Measurements from ENCODE around the gene LRRC9. TPM values are rescaled to one million over a fixed set of nuclear protein-coding genes. Genes with fewer than 3 reads are reported as not detected.

The LRRC9 gene
- total and polyA plus RNA-seq, 2 experiments from 2014 or later: 2.2 to 3.1 TPM

DNA sequence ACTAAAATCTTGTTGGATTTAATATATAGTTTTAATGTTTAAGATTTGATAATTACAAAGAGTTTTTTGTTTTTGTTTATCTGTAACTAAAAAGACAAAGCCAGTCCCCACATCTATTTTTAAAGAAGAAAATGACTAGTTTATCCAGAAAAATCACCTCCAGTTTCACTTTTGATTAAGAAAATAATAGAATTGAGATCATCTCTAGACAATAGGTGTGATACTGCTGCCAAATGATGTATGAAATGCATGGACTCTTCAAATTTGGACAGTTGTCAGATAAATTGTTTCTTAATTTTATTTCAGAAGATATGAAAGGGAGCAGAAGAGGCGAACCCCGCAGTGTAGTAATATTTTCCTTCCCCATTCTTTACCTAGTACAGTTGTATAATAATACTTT, 191.8 kb downstream of the LRRC9 start:
- H2AFZ ChIP-seq: no peak overlapping the region
- TF ChIP-seq ETS1 (IDR thresholded peaks at IDR 0.05) (no peak), CREB1 (CRISPR knock-in tag; IDR thresholded peaks at IDR 0.05; ENCODE audit: low read depth) (no peak), POLR2AphosphoS5 (IDR thresholded peaks at IDR 0.05; ENCODE audit: low read depth) (no peak), ZNF331 (CRISPR knock-in tag; IDR thresholded peaks at IDR 0.05; ENCODE audit: low read depth) (no peak), ZNF114 (CRISPR knock-in tag; IDR thresholded peaks at IDR 0.05) (no peak), NANOG (IDR thresholded peaks at IDR 0.05; ENCODE audit: borderline replicate concordance) (no peak)
- H3K27ac ChIP-seq (ENCODE audit: low read depth): no peak overlapping the region
- H3K9me3 Mint-ChIP-seq: no peaks in the 10 kb centered on the region
- peaks cover 56% of the 10 kb centered on the region; the same call in 1 of the 2 replicates for H3K79me2 ChIP-seq (replicated peaks; ENCODE audit: insufficient read depth)
- peaks cover 10% of the 10 kb centered on the region; the same call in 1 of the 2 replicates for H3K36me3 ChIP-seq (ENCODE audit: insufficient read depth)
- H3K9me2 ChIP-seq (ENCODE audit: insufficient read depth): peaks cover 5% of the 10 kb centered on the region; the same call in 1 of the 2 replicates
- no peaks in the 10 kb centered on the region for H3F3A ChIP-seq (replicated peaks; ENCODE audit: low read depth)
- peaks cover 3% of the 10 kb centered on the region; the same call in 1 of the 2 replicates for H3K4me1 ChIP-seq (ENCODE audit: insufficient read depth)
- ATAC-seq: no peak
- no peak overlapping the region for H3K4me3 ChIP-seq
- no peaks in the 10 kb centered on the region; the same call in 1 of the 2 replicates for H4K20me1 ChIP-seq (replicated peaks; ENCODE audit: insufficient read depth)
- no peaks in the 10 kb centered on the region for H3K27me3 Mint-ChIP-seq (ENCODE audit: insufficient read depth, low read depth, poor library complexity)
- H3K4me2 ChIP-seq: no peak overlapping the region
- no peak for DNase-seq (ENCODE audit: low spot score)
- H3K4me1 Mint-ChIP-seq: no peaks in the 10 kb centered on the region
- H3K4me3 Mint-ChIP-seq: no peak overlapping the region
- H3K27ac Mint-ChIP-seq: no peak overlapping the region
- no peaks in the 10 kb centered on the region for H3K27me3 ChIP-seq (ENCODE audit: insufficient read depth)
- peaks cover 28% of the 10 kb centered on the region; the same call in 2 of the 3 replicates for H3K36me3 Mint-ChIP-seq (ENCODE audit: low read depth)

Other genes starting within 250 kb of the LRRC9 start
- 3.7 and 4.3 TPM in 2 replicates for gene RTN1, start 49.4 kb upstream of the LRRC9 start, total RNA-seq (2014; rRNA removed; shearing (Covaris generic))
- 3.1 and 4.2 TPM in 2 replicates for gene RTN1, start 49.4 kb upstream of the LRRC9 start, polyA plus RNA-seq (2016; fragmentation: Nextera tagmentation; extraction: Ambion mirVana)
- gene PCNX4, start 171.8 kb downstream of the LRRC9 start, total RNA-seq (2014; rRNA removed; shearing (Covaris generic)): 77.5 and 99.9 TPM in 2 replicates
- 20.8 and 22.9 TPM in 2 replicates for gene PCNX4, start 171.8 kb downstream of the LRRC9 start, polyA plus RNA-seq (2016; fragmentation: Nextera tagmentation; extraction: Ambion mirVana)
- gene DHRS7, start 245.3 kb downstream of the LRRC9 start, total RNA-seq (2014; rRNA removed; shearing (Covaris generic)): 39.3 and 46.4 TPM in 2 replicates
- gene DHRS7, start 245.3 kb downstream of the LRRC9 start, polyA plus RNA-seq (2016; fragmentation: Nextera tagmentation; extraction: Ambion mirVana): 34.4 and 39.4 TPM in 2 replicates